BE2C (cell line): ENCODE measurements around the gene VWF.
A peak's percentile ranks its signal among the peaks of the same experiment; 100 is the strongest.

Experiments used
- DNase-seq: peaks from one replicate; pipeline ENCODE4 v3.0.0-alpha.2; 2020
- H3K27me3 ChIP-seq: fragments of 250-450 bp; sonication (Bioruptor Pico); 2 replicates; pipeline ENCODE4 v1.5.1; 2020; ENCODE audit warnings: mild to moderate bottlenecking
- H3K36me3 ChIP-seq: fragments of 250-450 bp; sonication (Bioruptor Pico); 2 replicates; pipeline ENCODE4 v1.5.1; 2020; ENCODE audit warnings: mild to moderate bottlenecking
- H3K4me1 ChIP-seq: fragments of 250-450 bp; sonication (Bioruptor Pico); 2 replicates; pipeline ENCODE4 v1.5.1; 2020
- H3K4me3 ChIP-seq: 2 replicates; pipeline ENCODE4 v1.5.1; 2011; ENCODE audit warnings: low read depth, low read length
- H3K9me3 ChIP-seq: fragments of 250-450 bp; sonication (Bioruptor Pico); 2 replicates; pipeline ENCODE4 v1.5.1; 2020
- CTCF ChIP-seq: IDR thresholded peaks from 2 replicates; pipeline ENCODE4 v1.5.1; 2012; ENCODE audit warnings: mild to moderate bottlenecking, low read depth, low read length

VWF gene

GRCh38 chr12:6062757-6063735, 61.4 kb downstream of the VWF start:
- H3K4me3 ChIP-seq = no peak overlapping the region
- peak; percentile 76 for DNase-seq
- H3K4me1 ChIP-seq = peaks cover 15% of the 10 kb centered on the region; the same call in 1 of the 2 replicates
- peak; percentile 99 for TF ChIP-seq CTCF
- no peaks in the 10 kb centered on the region for H3K27me3 ChIP-seq
- H3K36me3 ChIP-seq = no peaks in the 10 kb centered on the region
- H3K9me3 ChIP-seq = no peaks in the 10 kb centered on the region

- Histone ChIP-seq H3K27me3 (no peaks in the 10 kb centered on the region), H3K4me1 (peaks cover 15% of the 10 kb centered on the region; the same call in 1 of the 2 replicates), H3K4me3 (no peak overlapping the region), H3K9me3 (no peaks in the 10 kb centered on the region), H3K36me3 (no peaks in the 10 kb centered on the region)
- DNase-seq = no peak
- TF ChIP-seq CTCF = no peak
Observed at GRCh38 chr12:6062395-6062756, 62.1 kb downstream of the VWF start.

- Histone ChIP-seq H3K4me1 (peaks cover 15% of the 10 kb centered on the region; the same call in 1 of the 2 replicates), H3K36me3 (no peaks in the 10 kb centered on the region), H3K27me3 (no peaks in the 10 kb centered on the region), H3K4me3 (no peak overlapping the region), H3K9me3 (no peaks in the 10 kb centered on the region)
- DNase-seq = no peak
- TF ChIP-seq CTCF = no peak
Observed at GRCh38 chr12:6061660-6062059, 62.8 kb downstream of the VWF start.

GRCh38 chr12:6059860-6060565, 64.5 kb downstream of the VWF start:
- Histone ChIP-seq H3K4me1 (peaks cover 15% of the 10 kb centered on the region; the same call in 1 of the 2 replicates), H3K27me3 (no peaks in the 10 kb centered on the region), H3K9me3 (no peaks in the 10 kb centered on the region), H3K4me3 (no peak overlapping the region), H3K36me3 (no peaks in the 10 kb centered on the region)
- no peak for TF ChIP-seq CTCF
- no peak for DNase-seq

- no peak for DNase-seq
- peaks cover 15% of the 10 kb centered on the region; the same call in 1 of the 2 replicates for H3K4me1 ChIP-seq
- H3K9me3 ChIP-seq = no peaks in the 10 kb centered on the region
- TF ChIP-seq CTCF = no peak
- no peak overlapping the region for H3K4me3 ChIP-seq
- no peaks in the 10 kb centered on the region for H3K36me3 ChIP-seq
- H3K27me3 ChIP-seq = no peaks in the 10 kb centered on the region
Observed at GRCh38 chr12:6059221-6059620, 65.2 kb downstream of the VWF start.
